Kidney epithelial cell (primary cell): ENCODE measurements around the gene CDK5RAP3. TPM values are rescaled to one million over a fixed set of nuclear protein-coding genes. Genes with fewer than 3 reads are reported as not detected.

ENCODE experiments used
- DNase-seq: peaks from one replicate; pipeline ENCODE4 v3.0.0-alpha.2; 2010; ENCODE audit warnings: low read depth
- H3K27me3 ChIP-seq: 2 replicates; pipeline ENCODE4 v1.6.0; 2011; ENCODE audit warnings: low read length; ENCODE audit not compliant: control insufficient read depth, insufficient read depth
- H3K36me3 ChIP-seq: 2 replicates; pipeline ENCODE4 v1.5.1; 2011; ENCODE audit warnings: low read length; ENCODE audit not compliant: control insufficient read depth, insufficient read depth
- H3K4me3 ChIP-seq: 2 replicates; pipeline ENCODE4 v1.5.1; 2011; ENCODE audit warnings: low read depth, mild to moderate bottlenecking, control low read depth, low read length
- CTCF ChIP-seq: IDR thresholded peaks from 2 replicates; pipeline ENCODE4 v1.5.1; 2011; ENCODE audit warnings: mild to moderate bottlenecking, moderate library complexity, low read length, control low read depth, inconsistent platforms; ENCODE audit not compliant: insufficient read depth, poor library complexity, severe bottlenecking
- total RNA-seq: library from RNA; depleted of rRNA; stranded (reverse); fragments of >200 nt; gene quantifications from 2 replicates; pipeline ENCODE4 v1.2.3, GENCODE V29; 2015

CDK5RAP3 gene
- total RNA-seq, 1 donor from 2014 or later: 95.1 TPM

GRCh38 chr17:48010193-48010592 lies 39.3 kb downstream of the CDK5RAP3 start:
- TF ChIP-seq CTCF: no peak

GRCh38 chr17:48011405-48012150 lies 40.7 kb downstream of the CDK5RAP3 start:
- TF ChIP-seq CTCF: peak; percentile 70
- Histone ChIP-seq H3K4me3 (peak overlapping the region; percentile 36), H3K36me3 (no peaks in the 10 kb centered on the region), H3K27me3 (peaks cover 7% of the 10 kb centered on the region)
- no peak for DNase-seq

More at GRCh38 chr17:48010193-48010592, 39.3 kb downstream of the CDK5RAP3 start:
- Histone ChIP-seq H3K27me3 (peaks cover 7% of the 10 kb centered on the region), H3K36me3 (no peaks in the 10 kb centered on the region), H3K4me3 (no peak overlapping the region)
- no peak for DNase-seq

- Histone ChIP-seq H3K27me3 (peaks cover 7% of the 10 kb centered on the region), H3K36me3 (no peaks in the 10 kb centered on the region), H3K4me3 (peak overlapping the region; percentile 36)
- DNase-seq: no peak
- TF ChIP-seq CTCF: no peak
These were observed 41.2 kb downstream of the CDK5RAP3 start for GRCh38 chr17:48012151-48012520.

GRCh38 chr17:48012654-48013053 lies 41.7 kb downstream of the CDK5RAP3 start:
- Histone ChIP-seq H3K27me3 (peaks cover 7% of the 10 kb centered on the region), H3K36me3 (no peaks in the 10 kb centered on the region), H3K4me3 (no peak overlapping the region)
- TF ChIP-seq CTCF: no peak
- DNase-seq: no peak

- H3K27me3 ChIP-seq: peaks cover 7% of the 10 kb centered on the region
- DNase-seq: no peak
- no peaks in the 10 kb centered on the region for H3K36me3 ChIP-seq
- TF ChIP-seq CTCF: no peak
- no peak overlapping the region for H3K4me3 ChIP-seq
These were observed 43.1 kb downstream of the CDK5RAP3 start for GRCh38 chr17:48013876-48014594.
